Fibroblast of villous mesenchyme (primary cell): ENCODE results near the gene CFAP46. TPM values are rescaled to one million over a fixed set of nuclear protein-coding genes. Genes with fewer than 3 reads are reported as not detected.

Source experiments
- DNase-seq: peaks from one replicate; pipeline ENCODE4 v3.0.0-alpha.2; 2010; ENCODE audit warnings: low read depth
- H3K4me3 ChIP-seq: 2 replicates; pipeline ENCODE4 v1.5.1; 2011; ENCODE audit warnings: low read depth, mild to moderate bottlenecking, low read length
- total RNA-seq: library from RNA; depleted of rRNA; stranded (reverse); fragments of >200 nt; gene quantifications from 2 replicates; pipeline ENCODE4 v1.2.3, GENCODE V29; 2012
- TF ChIP-seq, protein P1 (sequence below): IDR thresholded peaks from 2 replicates; pipeline ENCODE4 v1.5.1; 2012; ENCODE audit warnings: low read depth, mild to moderate bottlenecking, low read length; ENCODE audit not compliant: insufficient read depth

CFAP46 gene
- total RNA-seq, 1 donor, result under 0.01 TPM

DNA sequence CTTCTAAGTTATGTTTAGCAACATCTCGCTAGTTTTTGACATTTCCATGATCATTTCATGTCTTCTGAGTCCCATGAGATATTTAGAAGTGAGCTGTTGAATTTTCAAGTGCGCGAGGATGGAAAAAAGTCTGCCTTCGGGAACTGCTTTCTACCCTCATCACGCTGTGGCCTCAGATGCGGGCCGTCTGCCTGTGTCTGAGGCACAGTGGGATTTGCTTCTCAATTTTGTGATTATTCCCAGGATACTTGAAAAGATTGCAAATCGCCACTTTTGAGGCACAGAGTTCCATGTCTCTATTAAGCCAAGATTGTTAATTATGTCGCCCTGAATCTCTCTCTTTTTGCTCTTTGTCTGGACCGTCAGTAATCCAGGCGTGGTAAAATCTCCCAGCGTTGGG lies 125.7 kb downstream of the CFAP46 start:
- TF ChIP-seq, protein P1, sequence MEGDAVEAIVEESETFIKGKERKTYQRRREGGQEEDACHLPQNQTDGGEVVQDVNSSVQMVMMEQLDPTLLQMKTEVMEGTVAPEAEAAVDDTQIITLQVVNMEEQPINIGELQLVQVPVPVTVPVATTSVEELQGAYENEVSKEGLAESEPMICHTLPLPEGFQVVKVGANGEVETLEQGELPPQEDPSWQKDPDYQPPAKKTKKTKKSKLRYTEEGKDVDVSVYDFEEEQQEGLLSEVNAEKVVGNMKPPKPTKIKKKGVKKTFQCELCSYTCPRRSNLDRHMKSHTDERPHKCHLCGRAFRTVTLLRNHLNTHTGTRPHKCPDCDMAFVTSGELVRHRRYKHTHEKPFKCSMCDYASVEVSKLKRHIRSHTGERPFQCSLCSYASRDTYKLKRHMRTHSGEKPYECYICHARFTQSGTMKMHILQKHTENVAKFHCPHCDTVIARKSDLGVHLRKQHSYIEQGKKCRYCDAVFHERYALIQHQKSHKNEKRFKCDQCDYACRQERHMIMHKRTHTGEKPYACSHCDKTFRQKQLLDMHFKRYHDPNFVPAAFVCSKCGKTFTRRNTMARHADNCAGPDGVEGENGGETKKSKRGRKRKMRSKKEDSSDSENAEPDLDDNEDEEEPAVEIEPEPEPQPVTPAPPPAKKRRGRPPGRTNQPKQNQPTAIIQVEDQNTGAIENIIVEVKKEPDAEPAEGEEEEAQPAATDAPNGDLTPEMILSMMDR, result no peak
- no peak overlapping the region for H3K4me3 ChIP-seq
- no peak for DNase-seq

DNA sequence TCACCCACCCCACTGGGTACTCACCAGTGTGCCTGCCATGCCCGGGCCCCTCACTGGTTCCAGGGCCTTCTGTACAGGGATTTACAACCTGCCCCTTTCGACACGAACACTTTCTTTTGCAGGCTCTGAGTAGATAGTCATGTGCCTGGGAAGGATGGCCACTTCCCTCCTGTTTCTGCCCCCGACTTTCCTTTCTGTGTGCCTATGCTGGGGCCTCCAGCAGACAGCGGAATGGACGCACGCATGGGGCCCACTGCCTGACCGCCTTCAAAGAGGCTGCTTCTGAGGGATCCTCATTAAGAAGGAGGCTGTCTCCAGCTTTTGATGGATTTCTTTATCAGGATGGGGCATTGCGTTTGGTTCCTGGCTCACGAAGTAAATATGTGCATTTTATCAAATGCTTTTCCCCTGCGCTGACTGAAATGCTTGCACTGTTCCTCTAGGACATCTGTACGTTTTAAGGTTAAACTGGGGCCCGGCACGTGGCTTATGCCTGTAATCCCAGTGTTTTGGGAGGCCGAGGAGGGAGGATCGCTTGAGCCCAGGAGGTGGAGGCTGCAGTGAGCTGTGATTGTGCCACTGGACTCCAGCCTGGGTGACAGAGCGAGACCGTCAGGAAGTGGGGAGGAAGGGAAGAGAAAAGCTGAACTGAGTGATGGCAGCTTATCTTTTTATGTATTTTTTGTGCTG lies 127.1 kb downstream of the CFAP46 start:
- H3K4me3 ChIP-seq, result no peak overlapping the region
- DNase-seq, result no peak
- TF ChIP-seq, protein P1, result no peak

DNA sequence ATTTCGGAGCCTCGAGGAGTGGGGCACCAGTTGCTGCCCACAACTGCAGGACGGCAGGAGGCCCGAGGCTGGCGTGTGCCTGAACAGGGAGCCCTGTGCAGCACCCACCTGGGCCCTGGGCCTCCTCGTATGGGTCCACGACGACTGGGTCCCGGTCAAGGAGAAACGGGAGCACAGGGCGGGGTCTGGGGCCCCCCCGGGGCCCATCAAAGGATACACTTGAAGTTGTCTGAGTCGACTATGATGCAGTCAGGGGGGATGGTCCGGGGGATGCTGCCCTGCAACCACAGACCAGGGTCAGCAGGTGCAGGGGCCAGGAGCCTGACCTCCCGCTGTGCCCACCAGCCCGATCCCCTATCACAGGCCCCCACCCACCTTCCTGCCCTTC lies 127.9 kb downstream of the CFAP46 start:
- no peak overlapping the region for H3K4me3 ChIP-seq
- TF ChIP-seq, protein P1, result no peak
- DNase-seq, result no peak

DNA sequence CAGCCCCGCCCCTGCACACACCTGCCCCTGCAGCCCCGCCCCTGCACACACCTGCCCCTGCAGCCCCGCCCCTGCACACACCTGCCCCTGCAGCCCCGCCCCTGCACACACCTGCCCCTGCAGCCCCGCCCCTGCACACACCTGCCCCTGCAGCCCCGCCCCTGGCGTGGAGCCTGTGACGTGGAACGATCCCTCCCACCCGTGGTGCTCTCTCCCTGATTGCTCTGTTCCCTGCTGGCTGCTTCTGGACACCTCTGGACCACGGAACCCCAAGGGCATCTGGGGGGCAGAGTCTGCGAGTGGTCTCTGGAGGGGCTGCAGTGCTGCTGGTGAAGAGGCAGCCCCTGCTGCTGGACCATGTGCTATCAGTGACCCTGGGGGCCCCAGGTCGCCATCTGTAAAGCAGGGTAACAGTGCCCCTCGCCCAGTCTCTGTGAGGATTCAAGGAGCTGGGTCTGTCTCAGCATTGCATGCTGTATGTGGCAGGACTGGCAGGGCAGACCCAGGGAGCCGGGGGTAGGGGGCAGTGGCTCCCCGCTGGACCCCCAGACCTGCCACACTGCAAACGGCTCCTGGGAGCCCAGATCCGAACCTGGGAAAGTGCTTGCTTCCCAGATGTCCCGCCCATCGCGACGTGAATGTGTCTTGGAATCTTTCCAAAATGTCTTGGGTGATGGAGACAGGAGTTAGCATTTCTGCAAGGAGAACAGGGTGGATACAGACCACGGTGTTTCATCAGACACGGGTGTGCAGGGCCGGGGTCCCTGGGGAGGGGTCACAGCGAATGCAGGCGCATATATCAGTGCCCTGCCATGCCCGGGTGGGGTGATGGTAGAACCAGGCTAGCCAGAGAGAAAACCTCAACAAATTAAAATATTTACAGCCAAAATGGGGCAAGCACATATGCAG lies 128.6 kb downstream of the CFAP46 start:
- no peak for DNase-seq
- H3K4me3 ChIP-seq, result no peak overlapping the region
- TF ChIP-seq, protein P1, result no peak

DNA sequence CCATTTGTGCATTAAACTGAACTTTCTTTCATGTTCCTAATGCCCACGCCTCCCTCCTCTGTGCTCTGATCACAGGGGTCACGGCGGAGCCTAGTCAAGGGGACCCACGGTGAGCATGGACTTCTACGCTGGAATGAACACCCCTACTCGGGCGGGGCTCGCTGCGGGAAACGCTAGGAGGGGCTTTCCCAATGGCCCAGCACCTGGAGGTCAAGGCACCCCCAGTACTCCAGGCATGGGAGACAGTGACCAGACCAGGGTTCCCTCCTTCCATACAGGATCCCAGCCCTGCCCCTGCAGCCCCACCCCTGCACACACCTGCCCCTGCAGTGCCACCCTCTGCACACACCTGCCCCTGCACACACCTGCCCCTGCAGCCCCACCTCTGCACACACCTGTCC lies 129.4 kb downstream of the CFAP46 start:
- TF ChIP-seq, protein P1, result no peak
- DNase-seq, result no peak
- no peak overlapping the region for H3K4me3 ChIP-seq

DNA sequence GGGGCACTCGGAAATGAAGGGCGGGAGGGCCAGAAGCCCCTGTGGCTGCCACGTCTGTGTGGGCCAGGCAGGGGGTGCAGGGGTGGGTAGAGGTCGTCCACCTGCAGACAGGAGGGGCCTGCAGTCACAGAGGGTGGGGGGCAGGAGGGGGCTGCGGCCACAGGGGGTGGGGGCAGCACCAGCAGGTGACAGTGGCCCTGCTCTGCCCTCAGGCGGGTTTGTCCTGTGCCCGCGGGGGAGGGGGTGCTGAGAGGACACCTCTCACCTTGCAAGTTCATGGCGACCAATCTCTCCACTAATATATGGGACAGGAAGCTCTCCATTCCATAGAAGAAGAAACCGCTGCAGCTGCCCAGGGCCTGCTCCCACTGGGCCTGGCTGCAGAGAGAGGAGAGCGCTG lies 129.8 kb downstream of the CFAP46 start:
- no peak overlapping the region for H3K4me3 ChIP-seq
- TF ChIP-seq, protein P1, result no peak
- DNase-seq, result no peak
